Measurements from ENCODE around the gene RASSF4. TPM values are rescaled to one million over a fixed set of nuclear protein-coding genes. Genes with fewer than 3 reads are reported as not detected.

The RASSF4 gene
- total RNA-seq, 1 donor from 2014 or later = 2.5 TPM

- Mint-ChIP-seq H3K27me3 (ENCODE audit: insufficient read depth) (no peaks in the 10 kb centered on the region), H3K4me1 (ENCODE audit: low read depth) (peaks cover 49% of the 10 kb centered on the region), H3K4me3 (no peak overlapping the region), H3K27ac (no peak overlapping the region), H3K9me3 (no peaks in the 10 kb centered on the region), H3K36me3 (ENCODE audit: low read depth) (no peaks in the 10 kb centered on the region)
- intact Hi-C loops (cut with micrococcal nuclease) = no loop called here
- no peak for DNase-seq (ENCODE audit: low spot score)
Measured at GRCh38 chr10:44963772-44964633, 4.4 kb downstream of the RASSF4 start.

GRCh38 chr10:44965104-44965503, 5.5 kb downstream of the RASSF4 start:
- DNase-seq (ENCODE audit: low spot score) = no peak
- H3K9me3 Mint-ChIP-seq = no peaks in the 10 kb centered on the region
- peak overlapping the region; percentile 24 for H3K27ac Mint-ChIP-seq
- H3K27me3 Mint-ChIP-seq (ENCODE audit: insufficient read depth) = no peaks in the 10 kb centered on the region
- intact Hi-C loops (cut with micrococcal nuclease) = loop anchor here (5.0 kb wide), 1 partner anchor 88 kb away; no protein-coding TSS in a partner anchor
- H3K36me3 Mint-ChIP-seq (ENCODE audit: low read depth) = no peaks in the 10 kb centered on the region
- H3K4me1 Mint-ChIP-seq (ENCODE audit: low read depth) = peaks cover 55% of the 10 kb centered on the region
- no peak overlapping the region for H3K4me3 Mint-ChIP-seq

GRCh38 chr10:44965651-44966097, 6.1 kb downstream of the RASSF4 start:
- Mint-ChIP-seq H3K27ac (peak overlapping the region; percentile 63), H3K4me3 (peak overlapping the region; percentile 4)
- intact Hi-C loops (cut with micrococcal nuclease) = loop anchor here (1.0 to 5.0 kb wide), 2 partner anchors 10 to 88 kb away; no protein-coding TSS in a partner anchor

GRCh38 chr10:44966129-44966815, 6.7 kb downstream of the RASSF4 start:
- Mint-ChIP-seq H3K36me3 (ENCODE audit: low read depth) (no peaks in the 10 kb centered on the region), H3K4me1 (ENCODE audit: low read depth) (peaks cover 45% of the 10 kb centered on the region), H3K27ac (peak overlapping the region; percentile 63), H3K9me3 (no peaks in the 10 kb centered on the region), H3K27me3 (ENCODE audit: insufficient read depth) (no peaks in the 10 kb centered on the region), H3K4me3 (peak overlapping the region; percentile 4)
- no peak for DNase-seq (ENCODE audit: low spot score)
- intact Hi-C loops (cut with micrococcal nuclease) = loop anchor here (1.0 to 5.0 kb wide), 2 partner anchors 9 to 89 kb away; no protein-coding TSS in a partner anchor

More at GRCh38 chr10:44965651-44966097, 6.1 kb downstream of the RASSF4 start:
- H3K36me3 Mint-ChIP-seq (ENCODE audit: low read depth) = no peaks in the 10 kb centered on the region
- no peaks in the 10 kb centered on the region for H3K9me3 Mint-ChIP-seq
- no peaks in the 10 kb centered on the region for H3K27me3 Mint-ChIP-seq (ENCODE audit: insufficient read depth)
- peaks cover 49% of the 10 kb centered on the region for H3K4me1 Mint-ChIP-seq (ENCODE audit: low read depth)
- DNase-seq (ENCODE audit: low spot score) = no peak

GRCh38 chr10:44966816-44967509, 7.4 kb downstream of the RASSF4 start:
- Mint-ChIP-seq H3K27me3 (ENCODE audit: insufficient read depth) (no peaks in the 10 kb centered on the region), H3K9me3 (no peaks in the 10 kb centered on the region), H3K4me1 (ENCODE audit: low read depth) (peaks cover 45% of the 10 kb centered on the region), H3K36me3 (ENCODE audit: low read depth) (no peaks in the 10 kb centered on the region), H3K27ac (no peak overlapping the region), H3K4me3 (no peak overlapping the region)
- intact Hi-C loops (cut with micrococcal nuclease) = loop anchor here (1.0 to 5.0 kb wide), 3 partner anchors 8 to 90 kb away; partner anchors contain the start of gene RASSF4
- DNase-seq (ENCODE audit: low spot score) = no peak

GRCh38 chr10:44967616-44968015, 8.0 kb downstream of the RASSF4 start:
- Mint-ChIP-seq H3K4me3 (no peak overlapping the region), H3K9me3 (no peaks in the 10 kb centered on the region), H3K27ac (peak overlapping the region; percentile 54), H3K27me3 (ENCODE audit: insufficient read depth) (no peaks in the 10 kb centered on the region), H3K36me3 (ENCODE audit: low read depth) (no peaks in the 10 kb centered on the region), H3K4me1 (ENCODE audit: low read depth) (peaks cover 45% of the 10 kb centered on the region)
- DNase-seq (ENCODE audit: low spot score) = no peak
- intact Hi-C loops (cut with micrococcal nuclease) = loop anchor here (1.0 to 5.0 kb wide), 2 partner anchors 8 to 90 kb away; partner anchors contain the start of gene RASSF4

GRCh38 chr10:44968091-44968490, 8.5 kb downstream of the RASSF4 start:
- peaks cover 46% of the 10 kb centered on the region for H3K4me1 Mint-ChIP-seq (ENCODE audit: low read depth)
- no peaks in the 10 kb centered on the region for H3K9me3 Mint-ChIP-seq
- no peaks in the 10 kb centered on the region for H3K36me3 Mint-ChIP-seq (ENCODE audit: low read depth)
- H3K27me3 Mint-ChIP-seq (ENCODE audit: insufficient read depth) = no peaks in the 10 kb centered on the region
- intact Hi-C loops (cut with micrococcal nuclease) = loop anchor here (5.0 kb wide), 1 partner anchor 91 kb away; no protein-coding TSS in a partner anchor
- peak overlapping the region; percentile 2 for H3K4me3 Mint-ChIP-seq
- DNase-seq (ENCODE audit: low spot score) = no peak
- peak overlapping the region; percentile 54 for H3K27ac Mint-ChIP-seq

GRCh38 chr10:44968500-44969400, 9.1 kb downstream of the RASSF4 start:
- Mint-ChIP-seq H3K4me1 (ENCODE audit: low read depth) (peaks cover 52% of the 10 kb centered on the region), H3K36me3 (ENCODE audit: low read depth) (no peaks in the 10 kb centered on the region), H3K27ac (peak overlapping the region; percentile 54), H3K4me3 (peak overlapping the region; percentile 2), H3K27me3 (ENCODE audit: insufficient read depth) (no peaks in the 10 kb centered on the region), H3K9me3 (no peaks in the 10 kb centered on the region)
- intact Hi-C loops (cut with micrococcal nuclease) = loop anchor here (5.0 kb wide), 1 partner anchor 91 kb away; no protein-coding TSS in a partner anchor
- no peak for DNase-seq (ENCODE audit: low spot score)

- no peak overlapping the region for H3K27ac Mint-ChIP-seq
- no peaks in the 10 kb centered on the region for H3K9me3 Mint-ChIP-seq
- H3K36me3 Mint-ChIP-seq (ENCODE audit: low read depth) = no peaks in the 10 kb centered on the region
- H3K4me1 Mint-ChIP-seq (ENCODE audit: low read depth) = peaks cover 49% of the 10 kb centered on the region
- H3K27me3 Mint-ChIP-seq (ENCODE audit: insufficient read depth) = no peaks in the 10 kb centered on the region
- intact Hi-C loops (cut with micrococcal nuclease) = loop anchor here (5.0 to 10.0 kb wide), 2 partner anchors 93 to 1055 kb away; no protein-coding TSS in a partner anchor
- DNase-seq (ENCODE audit: low spot score) = no peak
- H3K4me3 Mint-ChIP-seq = no peak overlapping the region
Measured at GRCh38 chr10:44969854-44970253, 10.3 kb downstream of the RASSF4 start.

- intact Hi-C loops (cut with micrococcal nuclease) = loop anchor here (10.0 kb wide), 1 partner anchor 1054 kb away; no protein-coding TSS in a partner anchor
- no peak overlapping the region for H3K27ac Mint-ChIP-seq
- no peak for DNase-seq (ENCODE audit: low spot score)
- no peaks in the 10 kb centered on the region for H3K36me3 Mint-ChIP-seq (ENCODE audit: low read depth)
- no peaks in the 10 kb centered on the region for H3K27me3 Mint-ChIP-seq (ENCODE audit: insufficient read depth)
- H3K9me3 Mint-ChIP-seq = no peaks in the 10 kb centered on the region
- H3K4me3 Mint-ChIP-seq = no peak overlapping the region
- H3K4me1 Mint-ChIP-seq (ENCODE audit: low read depth) = peaks cover 41% of the 10 kb centered on the region
Measured at GRCh38 chr10:44970812-44971395, 11.3 kb downstream of the RASSF4 start.

- intact Hi-C loops (cut with micrococcal nuclease) = loop anchor here (10.0 kb wide), 1 partner anchor 1053 kb away; no protein-coding TSS in a partner anchor
- peaks cover 40% of the 10 kb centered on the region for H3K4me1 Mint-ChIP-seq (ENCODE audit: low read depth)
- H3K27me3 Mint-ChIP-seq (ENCODE audit: insufficient read depth) = no peaks in the 10 kb centered on the region
- H3K4me3 Mint-ChIP-seq = no peak overlapping the region
- H3K27ac Mint-ChIP-seq = no peak overlapping the region
- no peaks in the 10 kb centered on the region for H3K9me3 Mint-ChIP-seq
- DNase-seq (ENCODE audit: low spot score) = no peak
- H3K36me3 Mint-ChIP-seq (ENCODE audit: low read depth) = no peaks in the 10 kb centered on the region
Measured at GRCh38 chr10:44971434-44971833, 11.8 kb downstream of the RASSF4 start.
